SK-N-SH treated with all-trans-retinoic acid at 6 μM for 48 hours (cell line): Measurements from ENCODE around the gene MLANA.

ENCODE experiments used
- ARNTL ChIP-seq: fragments of 450-650 bp; formaldehyde crosslinking; IDR thresholded peaks from 2 replicates; pipeline ENCODE4 v1.5.0; 2020; ENCODE audit warnings: low read depth, mild to moderate bottlenecking, moderate library complexity, borderline replicate concordance
- PPARA ChIP-seq: fragments of 250-450 bp; sonication (Bioruptor Pico); IDR thresholded peaks from 2 replicates; pipeline ENCODE4 v1.5.0; 2020; ENCODE audit warnings: mild to moderate bottlenecking, borderline replicate concordance
- RARB ChIP-seq: fragments of 250-450 bp; sonication (Bioruptor Pico); IDR thresholded peaks from 2 replicates; pipeline ENCODE4 v1.8.0; 2021; ENCODE audit warnings: mild to moderate bottlenecking, moderate library complexity
- TCF4 ChIP-seq: fragments of 250-450 bp; sonication (Bioruptor Pico); IDR thresholded peaks from 2 replicates; pipeline ENCODE4 v1.8.0; 2021; ENCODE audit warnings: mild to moderate bottlenecking, moderate library complexity, borderline replicate concordance
- TOX ChIP-seq: fragments of 250-450 bp; sonication (Bioruptor Pico); IDR thresholded peaks from 2 replicates; pipeline ENCODE4 v1.8.0; 2021; ENCODE audit warnings: mild to moderate bottlenecking, moderate library complexity, borderline replicate concordance
- ZFP3 ChIP-seq: fragments of 250-450 bp; sonication (Bioruptor Pico); IDR thresholded peaks from 2 replicates; pipeline ENCODE4 v1.5.0; 2020; ENCODE audit warnings: mild to moderate bottlenecking, moderate library complexity
- ZNF8 ChIP-seq: fragments of 450-650 bp; formaldehyde crosslinking; IDR thresholded peaks from 2 replicates; pipeline ENCODE4 v1.5.0; 2020; ENCODE audit warnings: mild to moderate bottlenecking, moderate library complexity
- TF ChIP-seq, protein P1 (sequence below): fragments of 250-450 bp; sonication (Bioruptor Pico); IDR thresholded peaks from 2 replicates; pipeline ENCODE4 v1.5.1; 2020; ENCODE audit warnings: low read depth, mild to moderate bottlenecking, moderate library complexity
- TF ChIP-seq, protein P2 (sequence below): fragments of 250-450 bp; sonication (Bioruptor Pico); IDR thresholded peaks from 2 replicates; pipeline ENCODE4 v1.8.0; 2020; ENCODE audit warnings: mild to moderate bottlenecking, moderate library complexity, borderline replicate concordance
- TF ChIP-seq, protein P3 (sequence below): fragments of 250-450 bp; sonication (Bioruptor Pico); IDR thresholded peaks from 2 replicates; pipeline ENCODE4 v1.5.1; 2021; ENCODE audit warnings: mild to moderate bottlenecking, moderate library complexity

DNA sequence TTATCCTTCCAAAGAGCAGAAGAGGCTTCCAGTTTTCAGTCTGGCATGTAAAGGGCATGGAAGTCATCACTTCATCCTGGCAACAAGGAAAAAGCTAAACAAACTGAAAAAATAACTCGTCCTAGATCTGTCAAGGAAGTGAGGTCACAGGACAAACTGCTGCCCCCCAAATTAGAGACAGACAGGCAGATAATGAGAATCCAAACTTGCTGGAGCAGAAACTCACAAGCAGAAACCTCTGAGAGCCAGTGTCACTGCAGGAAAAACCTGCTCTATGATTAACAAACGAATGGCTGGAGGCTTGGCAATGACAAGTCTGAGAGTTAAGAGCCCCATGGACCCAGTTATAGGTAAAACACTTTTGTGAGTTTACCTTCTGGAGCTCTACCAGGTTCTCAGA, 18.9 kb upstream of the MLANA start:
- no peak for TF ChIP-seq TOX (CRISPR knock-in tag)
- TF ChIP-seq, protein P1, sequence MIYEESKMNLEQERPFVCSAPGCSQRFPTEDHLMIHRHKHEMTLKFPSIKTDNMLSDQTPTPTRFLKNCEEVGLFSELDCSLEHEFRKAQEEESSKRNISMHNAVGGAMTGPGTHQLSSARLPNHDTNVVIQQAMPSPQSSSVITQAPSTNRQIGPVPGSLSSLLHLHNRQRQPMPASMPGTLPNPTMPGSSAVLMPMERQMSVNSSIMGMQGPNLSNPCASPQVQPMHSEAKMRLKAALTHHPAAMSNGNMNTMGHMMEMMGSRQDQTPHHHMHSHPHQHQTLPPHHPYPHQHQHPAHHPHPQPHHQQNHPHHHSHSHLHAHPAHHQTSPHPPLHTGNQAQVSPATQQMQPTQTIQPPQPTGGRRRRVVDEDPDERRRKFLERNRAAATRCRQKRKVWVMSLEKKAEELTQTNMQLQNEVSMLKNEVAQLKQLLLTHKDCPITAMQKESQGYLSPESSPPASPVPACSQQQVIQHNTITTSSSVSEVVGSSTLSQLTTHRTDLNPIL, result no peak
- no peak for TF ChIP-seq ZNF8 (CRISPR knock-in tag)
- no peak for TF ChIP-seq RARB (CRISPR knock-in tag)
- TF ChIP-seq ZFP3, result no peak
- TF ChIP-seq, protein P2, sequence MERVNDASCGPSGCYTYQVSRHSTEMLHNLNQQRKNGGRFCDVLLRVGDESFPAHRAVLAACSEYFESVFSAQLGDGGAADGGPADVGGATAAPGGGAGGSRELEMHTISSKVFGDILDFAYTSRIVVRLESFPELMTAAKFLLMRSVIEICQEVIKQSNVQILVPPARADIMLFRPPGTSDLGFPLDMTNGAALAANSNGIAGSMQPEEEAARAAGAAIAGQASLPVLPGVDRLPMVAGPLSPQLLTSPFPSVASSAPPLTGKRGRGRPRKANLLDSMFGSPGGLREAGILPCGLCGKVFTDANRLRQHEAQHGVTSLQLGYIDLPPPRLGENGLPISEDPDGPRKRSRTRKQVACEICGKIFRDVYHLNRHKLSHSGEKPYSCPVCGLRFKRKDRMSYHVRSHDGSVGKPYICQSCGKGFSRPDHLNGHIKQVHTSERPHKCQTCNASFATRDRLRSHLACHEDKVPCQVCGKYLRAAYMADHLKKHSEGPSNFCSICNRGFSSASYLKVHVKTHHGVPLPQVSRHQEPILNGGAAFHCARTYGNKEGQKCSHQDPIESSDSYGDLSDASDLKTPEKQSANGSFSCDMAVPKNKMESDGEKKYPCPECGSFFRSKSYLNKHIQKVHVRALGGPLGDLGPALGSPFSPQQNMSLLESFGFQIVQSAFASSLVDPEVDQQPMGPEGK, result no peak
- no peak for TF ChIP-seq TCF4 (CRISPR knock-in tag)
- TF ChIP-seq ARNTL (CRISPR knock-in tag), result no peak
- TF ChIP-seq, protein P3, sequence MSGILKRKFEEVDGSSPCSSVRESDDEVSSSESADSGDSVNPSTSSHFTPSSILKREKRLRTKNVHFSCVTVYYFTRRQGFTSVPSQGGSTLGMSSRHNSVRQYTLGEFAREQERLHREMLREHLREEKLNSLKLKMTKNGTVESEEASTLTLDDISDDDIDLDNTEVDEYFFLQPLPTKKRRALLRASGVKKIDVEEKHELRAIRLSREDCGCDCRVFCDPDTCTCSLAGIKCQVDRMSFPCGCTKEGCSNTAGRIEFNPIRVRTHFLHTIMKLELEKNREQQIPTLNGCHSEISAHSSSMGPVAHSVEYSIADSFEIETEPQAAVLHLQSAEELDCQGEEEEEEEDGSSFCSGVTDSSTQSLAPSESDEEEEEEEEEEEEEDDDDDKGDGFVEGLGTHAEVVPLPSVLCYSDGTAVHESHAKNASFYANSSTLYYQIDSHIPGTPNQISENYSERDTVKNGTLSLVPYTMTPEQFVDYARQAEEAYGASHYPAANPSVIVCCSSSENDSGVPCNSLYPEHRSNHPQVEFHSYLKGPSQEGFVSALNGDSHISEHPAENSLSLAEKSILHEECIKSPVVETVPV, result no peak
- no peak for TF ChIP-seq PPARA (CRISPR knock-in tag)
